NCI-H82 treated with DMSO at 0.1 percent for 48 hours (cell line): ENCODE measurements around the gene WDR11.
"Not testable (repeated sequence)": the region's sequence is repeated elsewhere in the genome, so short reads cannot be mapped to it uniquely, and the experiment has no call there.

Experiments
- DNase-seq: peaks from one replicate; lab custom pipeline; 2025; ENCODE audit not compliant: unreplicated experiment; lab: John Stamatoyannopoulos, UW

WDR11 gene

GRCh38 chr10:120854388-120854787 lies 3.2 kb downstream of the WDR11 start:
- no peak for DNase-seq

DNA sequence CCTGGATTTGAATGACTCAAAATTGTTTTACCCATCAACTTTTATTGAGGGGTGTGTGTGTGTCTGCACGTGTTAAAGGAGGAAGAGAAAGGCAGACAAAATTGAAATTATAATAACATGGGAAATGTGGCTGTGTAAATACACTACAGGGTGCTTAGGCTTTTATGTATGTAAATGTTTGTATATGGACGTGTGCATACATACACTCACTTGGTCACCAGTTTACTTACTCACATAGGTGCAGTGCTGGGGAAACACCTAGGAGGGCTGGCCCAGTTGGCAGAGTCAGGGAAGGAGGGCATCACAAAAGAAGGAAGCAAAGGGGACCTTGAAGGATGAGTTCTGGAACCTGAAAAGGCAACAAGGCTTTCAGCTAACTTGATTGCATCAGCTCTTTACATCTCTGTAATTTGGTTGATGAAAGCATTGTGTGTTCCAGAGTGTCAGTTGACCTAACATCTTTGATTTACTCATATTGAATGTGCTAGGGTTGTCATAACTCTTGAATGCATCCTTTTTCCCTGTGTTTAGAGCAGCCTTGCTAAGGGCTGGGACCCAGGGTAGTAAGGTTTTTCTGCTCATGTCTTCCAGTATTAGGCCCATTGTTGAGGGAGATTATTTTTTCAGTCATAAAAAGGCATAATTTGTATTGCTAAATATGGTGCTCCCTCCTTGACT lies 10.2 kb downstream of the WDR11 start:
- DNase-seq = no peak

DNA sequence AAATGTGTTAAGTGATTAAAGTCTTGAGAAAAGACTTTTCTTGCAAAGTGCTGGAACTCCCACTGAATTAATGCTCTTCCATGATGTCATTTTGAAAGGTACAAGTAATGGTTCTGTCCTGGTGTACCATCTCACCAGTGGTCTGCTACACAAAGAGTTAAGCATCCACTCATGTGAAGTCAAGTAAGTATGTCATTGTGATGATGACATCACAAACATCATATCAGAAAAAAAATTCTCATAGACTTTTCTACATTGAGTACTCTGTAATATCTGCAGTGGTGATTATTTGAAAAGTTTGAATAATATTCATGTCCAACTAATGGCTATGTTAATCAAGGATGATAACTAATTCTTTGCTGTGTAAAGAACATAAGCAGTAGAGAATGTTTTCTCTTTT lies 22.6 kb downstream of the WDR11 start:
- no peak for DNase-seq

- no peak for DNase-seq
Observed at GRCh38 chr10:120883071-120883470, 31.9 kb downstream of the WDR11 start.

DNA sequence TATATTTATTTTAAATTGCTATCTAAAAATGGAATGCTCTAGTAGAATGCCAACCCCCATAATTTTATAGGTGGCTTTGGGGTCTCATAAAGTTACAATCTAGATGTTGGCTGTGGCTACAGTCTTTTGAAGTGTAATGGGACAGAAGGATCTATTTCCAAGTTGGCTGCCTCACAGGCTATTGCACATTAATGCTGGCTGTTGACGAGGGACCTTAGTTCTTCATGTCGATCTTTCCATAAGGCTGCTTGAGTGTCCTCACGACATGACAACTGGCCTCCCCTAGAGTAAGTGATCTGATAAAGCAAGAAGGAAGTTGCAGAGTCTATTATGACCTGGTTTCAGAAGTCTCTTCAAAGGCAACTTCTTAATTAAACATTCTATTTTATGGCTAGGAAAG lies 36.3 kb downstream of the WDR11 start:
- DNase-seq = no peak

- no peak for DNase-seq
Observed at GRCh38 chr10:120891365-120891764, 40.2 kb downstream of the WDR11 start.

GRCh38 chr10:120894556-120894955 lies 43.4 kb downstream of the WDR11 start:
- DNase-seq = no peak

GRCh38 chr10:120897343-120897742 lies 46.2 kb downstream of the WDR11 start:
- DNase-seq = no peak

GRCh38 chr10:120905268-120905667 lies 54.1 kb downstream of the WDR11 start:
- no peak for DNase-seq

GRCh38 chr10:120917521-120918250 lies 66.5 kb downstream of the WDR11 start:
- no peak for DNase-seq

DNA sequence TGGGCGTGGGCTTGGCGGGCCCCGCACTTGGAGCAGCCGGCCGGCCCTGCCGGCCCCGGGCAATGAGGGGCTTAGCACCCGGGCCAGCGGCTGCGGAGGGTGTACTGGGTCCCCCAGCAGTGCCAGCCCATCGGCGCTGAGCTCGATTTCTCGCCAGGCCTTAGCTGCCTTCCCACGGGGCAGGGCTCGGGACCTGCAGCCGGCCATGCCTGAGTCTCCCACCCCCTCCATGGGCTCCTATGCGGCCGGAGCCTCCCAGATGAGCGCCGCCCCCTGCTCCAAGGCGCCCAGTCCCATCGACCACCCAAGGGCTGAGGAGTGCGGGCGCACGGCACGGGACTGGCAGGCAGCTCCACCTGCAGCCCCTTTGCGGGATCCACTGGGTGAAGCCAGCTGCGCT lies 72.7 kb downstream of the WDR11 start:
- DNase-seq = not testable (repeated sequence)

DNA sequence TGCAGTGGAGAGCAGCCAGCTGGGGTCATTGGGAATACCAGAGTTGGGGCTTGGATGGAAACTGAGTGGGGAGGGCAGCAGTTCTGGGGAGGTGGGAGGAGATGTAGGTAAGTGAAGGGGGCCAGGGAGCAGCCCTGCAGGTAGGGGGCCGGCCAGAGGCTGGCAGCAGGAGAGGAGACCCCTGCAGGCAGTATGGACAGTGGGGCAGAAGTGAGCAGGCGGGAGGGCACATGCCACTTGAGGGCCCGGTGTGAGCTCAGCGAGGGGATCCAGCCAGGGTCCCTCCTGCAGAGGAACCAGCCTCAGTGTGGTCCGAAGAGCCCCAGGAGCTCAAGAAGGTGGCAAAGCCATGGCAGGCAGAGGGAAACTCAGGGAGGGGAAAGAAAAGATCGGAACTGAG lies 75.4 kb downstream of the WDR11 start:
- no peak for DNase-seq

DNA sequence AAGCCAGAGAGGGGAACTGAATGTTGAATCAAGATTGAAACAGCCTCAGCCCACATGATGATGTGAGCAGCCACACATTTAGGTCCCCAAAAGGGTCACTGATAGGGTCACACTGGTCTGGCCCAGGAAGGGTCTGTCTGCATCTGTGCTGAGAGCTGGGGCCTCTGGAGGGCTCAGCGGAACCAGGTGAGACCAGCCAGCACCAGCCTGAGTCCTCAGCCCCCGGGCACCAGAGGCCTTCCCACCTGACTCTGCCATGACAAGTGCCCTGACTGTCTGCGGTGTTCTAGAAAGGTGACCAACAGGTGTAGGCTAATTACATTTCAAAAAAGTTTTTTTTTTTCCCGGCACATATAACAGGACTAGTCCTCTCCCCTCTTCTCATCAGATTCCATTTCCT lies 76.2 kb downstream of the WDR11 start:
- no peak for DNase-seq

DNA sequence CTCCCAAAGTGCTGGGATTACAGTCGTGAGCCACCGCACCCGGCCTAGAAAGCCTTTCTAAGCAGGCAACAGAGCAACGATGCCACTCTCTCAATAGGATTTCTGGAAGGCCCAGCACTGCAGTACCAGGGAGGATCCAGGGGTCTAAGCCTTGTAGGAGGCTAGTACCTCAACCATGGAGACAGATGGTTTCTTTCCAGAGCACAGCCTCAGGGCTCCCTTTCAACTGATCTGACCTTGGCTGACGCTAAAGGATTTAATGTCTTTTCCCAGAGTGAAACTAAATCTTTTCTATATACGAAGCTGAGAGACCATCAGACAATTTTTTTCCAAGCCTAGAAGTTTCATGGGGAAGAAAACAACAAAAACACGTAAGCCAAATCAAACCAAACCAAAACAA lies 78.0 kb downstream of the WDR11 start:
- peak; percentile 42 for DNase-seq

DNA sequence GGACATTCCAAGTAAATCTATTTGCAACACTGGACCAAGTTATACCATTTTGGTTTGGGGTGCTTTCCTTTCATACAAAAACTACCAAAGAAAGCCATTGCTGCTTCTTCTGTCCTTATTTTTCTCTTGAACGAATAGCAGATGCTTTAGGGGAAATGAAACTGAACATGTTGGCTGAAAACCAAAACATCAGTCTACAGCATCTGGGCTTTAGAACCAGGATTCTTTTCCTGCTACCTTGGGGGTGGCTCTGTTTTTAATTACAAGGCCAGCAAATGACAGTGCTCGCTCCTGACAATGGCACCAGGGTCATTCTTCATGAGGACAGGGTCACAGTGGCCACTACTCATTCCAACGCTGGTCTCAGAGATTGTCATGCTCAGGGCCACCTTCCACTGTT lies 80.3 kb downstream of the WDR11 start:
- no peak for DNase-seq

DNA sequence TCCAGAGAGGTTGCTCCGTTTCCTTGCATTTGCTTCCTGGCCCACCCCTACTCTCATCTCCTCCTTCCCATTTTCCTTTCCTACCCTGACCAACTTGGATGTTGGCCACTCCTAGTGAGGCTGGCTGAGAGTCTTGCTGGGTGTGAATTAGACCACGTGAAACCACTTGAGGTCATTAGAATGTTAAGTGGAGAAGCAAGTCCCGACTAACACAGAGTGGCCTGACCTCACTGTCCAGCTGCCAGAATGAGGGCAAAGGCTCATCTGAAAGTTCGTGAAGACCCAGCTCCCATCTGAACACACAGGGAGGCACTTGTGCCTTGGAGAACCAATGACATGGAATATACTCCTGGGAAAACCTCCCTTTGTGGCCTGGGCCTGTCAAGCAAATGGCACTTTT lies 80.8 kb downstream of the WDR11 start:
- no peak for DNase-seq

GRCh38 chr10:120938822-120939221 lies 87.7 kb downstream of the WDR11 start:
- DNase-seq = no peak

- DNase-seq = peak; percentile 14
Observed at GRCh38 chr10:120940299-120940900, 89.2 kb downstream of the WDR11 start.

DNA sequence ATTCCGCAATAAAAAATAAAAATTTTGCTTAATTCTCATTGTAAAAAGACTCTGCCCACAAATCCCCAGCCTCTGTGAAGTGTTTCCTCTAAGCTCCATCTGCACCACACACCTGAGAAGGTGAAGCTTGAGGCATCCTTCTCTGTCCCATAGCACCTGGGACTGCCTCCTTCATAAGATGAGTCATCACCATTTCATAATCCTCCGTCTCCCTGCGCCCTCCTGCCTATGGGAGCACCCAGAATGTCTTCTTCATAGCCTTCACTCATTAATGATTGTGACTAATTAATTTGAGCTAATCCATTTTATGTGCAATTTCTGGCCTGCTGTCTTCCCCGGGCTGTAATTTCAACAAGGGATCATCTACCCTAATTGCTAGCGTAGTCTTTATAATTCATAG lies 90.3 kb downstream of the WDR11 start:
- no peak for DNase-seq

DNA sequence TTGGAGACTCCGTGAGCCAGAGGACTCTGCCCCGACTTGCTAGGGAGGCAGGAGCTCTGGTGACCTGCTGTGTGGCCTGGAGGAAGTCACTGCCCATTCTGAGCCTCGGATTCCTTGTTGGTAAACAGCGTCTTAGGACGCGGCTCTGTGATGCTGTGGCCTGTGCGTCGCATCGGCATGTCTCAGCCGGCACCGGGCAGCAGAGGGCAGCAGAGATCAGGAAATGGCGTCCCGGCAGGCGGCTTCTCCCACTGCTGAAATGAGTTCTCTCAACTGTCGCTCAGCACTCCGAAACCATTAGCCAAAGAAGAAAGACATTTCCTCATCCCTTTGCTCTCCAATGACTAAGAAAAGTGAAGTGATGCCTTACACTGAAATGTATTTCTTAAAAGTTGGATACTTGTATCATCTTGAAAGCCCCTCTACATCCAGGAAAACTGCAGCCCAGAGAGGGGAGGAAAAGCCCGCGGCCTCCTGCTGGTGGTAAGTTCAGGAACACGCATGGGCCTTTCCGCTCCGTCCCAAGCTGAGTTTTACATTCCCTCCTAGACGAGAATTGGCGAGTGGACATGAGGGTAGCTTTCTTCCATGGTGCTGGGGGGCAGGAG lies 91.7 kb downstream of the WDR11 start:
- peak; percentile 69 for DNase-seq

GRCh38 chr10:120943542-120943941 lies 92.4 kb downstream of the WDR11 start:
- peak; percentile 7 for DNase-seq

- DNase-seq = no peak
Observed at GRCh38 chr10:120944586-120945125, 93.5 kb downstream of the WDR11 start.
